Fibroblast of the aortic adventitia (primary cell): ENCODE measurements around the gene CSMD2. TPM values are rescaled to one million over a fixed set of nuclear protein-coding genes. Genes with fewer than 3 reads are reported as not detected.

Source experiments
- DNase-seq: peaks from one replicate; pipeline ENCODE4 v3.0.0-alpha.2; 2010; ENCODE audit warnings: low read depth
- H3K4me3 ChIP-seq: 2 replicates; pipeline ENCODE4 v1.5.1; 2011; ENCODE audit warnings: low read depth, mild to moderate bottlenecking, control low read depth, low read length, moderate library complexity
- CTCF ChIP-seq: IDR thresholded peaks from 2 replicates; pipeline ENCODE4 v1.5.1; 2011; ENCODE audit warnings: mild to moderate bottlenecking, low read length, control low read depth, inconsistent platforms; ENCODE audit not compliant: insufficient read depth
- total RNA-seq: library from RNA; depleted of rRNA; stranded (reverse); fragments of >200 nt; gene quantifications from 2 replicates; pipeline ENCODE4 v1.2.3, GENCODE V29; 2012; ENCODE audit warnings: low replicate concordance

The CSMD2 gene
- total RNA-seq, 1 donor = 6.6 TPM

- TF ChIP-seq CTCF = no peak
- no peak overlapping the region for H3K4me3 ChIP-seq
- no peak for DNase-seq
These were observed 468.7 kb downstream of the CSMD2 start for GRCh38 chr1:33696311-33696710.

- no peak for TF ChIP-seq CTCF
- DNase-seq = no peak
These were observed 472.5 kb downstream of the CSMD2 start for GRCh38 chr1:33692206-33693188.

GRCh38 chr1:33687000-33687399 lies 478.0 kb downstream of the CSMD2 start:
- H3K4me3 ChIP-seq = no peak overlapping the region
- no peak for TF ChIP-seq CTCF
- DNase-seq = no peak

More at GRCh38 chr1:33692206-33693188, 472.5 kb downstream of the CSMD2 start:
- no peak overlapping the region for H3K4me3 ChIP-seq

- H3K4me3 ChIP-seq = no peak overlapping the region
- DNase-seq = no peak
- no peak for TF ChIP-seq CTCF
These were observed 478.5 kb downstream of the CSMD2 start for GRCh38 chr1:33686551-33686950.

- no peak for TF ChIP-seq CTCF
- H3K4me3 ChIP-seq = no peak overlapping the region
- DNase-seq = no peak
These were observed 479.8 kb downstream of the CSMD2 start for GRCh38 chr1:33685256-33685655.

GRCh38 chr1:33684396-33685179 lies 480.4 kb downstream of the CSMD2 start:
- no peak for TF ChIP-seq CTCF
- H3K4me3 ChIP-seq = no peak overlapping the region
- DNase-seq = peak; percentile 13
